Measurements from ENCODE around the gene PRPH2.

GRCh38 chr6:42704251-42704936 is 18.0 kb downstream of the PRPH2 start:
- TF ChIP-seq MYC (IDR thresholded peaks at IDR 0.05; ENCODE audit: low read depth, low read length) (no peak), POLR2A (IDR thresholded peaks at IDR 0.05; ENCODE audit: low read depth, low read length) (no peak), POLR2AphosphoS5 (IDR thresholded peaks at IDR 0.05; ENCODE audit: insufficient read depth, low read depth, low read length) (no peak), CTCF (IDR thresholded peaks at IDR 0.05; ENCODE audit: extremely low read depth in 1 of 2, insufficient read depth in 1 of 2, low read depth in 1 of 2, low read length in 2 of 2) (no peak), JUN (IDR thresholded peaks at IDR 0.05; ENCODE audit: borderline replicate concordance, insufficient read depth, insufficient read length, low read depth) (no peak), EZH2 (IDR thresholded peaks at IDR 0.05; ENCODE audit: borderline replicate concordance, low read depth, low read length, severe bottlenecking) (no peak)

Data from endothelial cell of umbilical vein (primary cell).